Hepatocyte (in vitro differentiated cells): Measurements from ENCODE around the gene ELAVL2. TPM values are rescaled to one million over a fixed set of nuclear protein-coding genes. Genes with fewer than 3 reads are reported as not detected.

Experiments
- DNase-seq: peaks from one replicate; pipeline ENCODE4 v3.0.0-alpha.2; 2016; ENCODE audit warnings: low spot score
- H2AFZ ChIP-seq: fragments of 200-600 bp; sonication (generic); 2 replicates; pipeline ENCODE4 v1.6.0; 2016; ENCODE audit warnings: antibody characterized with exemption, mild to moderate bottlenecking
- H3K27ac ChIP-seq: fragments of 200-600 bp; sonication (generic); 2 replicates; pipeline ENCODE4 v1.5.1; 2016; ENCODE audit warnings: mild to moderate bottlenecking
- H3K27me3 ChIP-seq: fragments of 200-600 bp; sonication (generic); 2 replicates; pipeline ENCODE4 v1.6.1; 2016
- H3K36me3 ChIP-seq: fragments of 200-600 bp; sonication (generic); replicated peaks from 2 replicates; pipeline ENCODE4 v1.5.1; 2016; ENCODE audit warnings: low read depth; ENCODE audit not compliant: insufficient read depth
- H3K4me1 ChIP-seq: fragments of 200-600 bp; sonication (generic); 2 replicates; pipeline ENCODE4 v1.5.1; 2016; ENCODE audit warnings: mild to moderate bottlenecking, moderate library complexity; ENCODE audit not compliant: insufficient read depth
- H3K4me2 ChIP-seq: fragments of 200-600 bp; sonication (generic); 2 replicates; pipeline ENCODE4 v1.6.0; 2016
- H3K4me3 ChIP-seq: fragments of 200-600 bp; sonication (generic); 2 replicates; pipeline ENCODE4 v1.5.1; 2016; ENCODE audit warnings: mild to moderate bottlenecking
- H3K79me2 ChIP-seq: fragments of 200-600 bp; sonication (generic); 2 replicates; pipeline ENCODE4 v1.6.0; 2017; ENCODE audit warnings: mild to moderate bottlenecking
- H3K9me2 ChIP-seq: fragments of 200-600 bp; sonication (generic); replicated peaks from 2 replicates; pipeline ENCODE4 v1.6.0; 2017; ENCODE audit warnings: mild to moderate bottlenecking; ENCODE audit not compliant: insufficient read depth
- H3K9me3 ChIP-seq: fragments of 200-600 bp; sonication (generic); 2 replicates; pipeline ENCODE4 v1.5.1; 2016; ENCODE audit warnings: low read depth, mild to moderate bottlenecking
- H4K20me1 ChIP-seq: fragments of 200-600 bp; sonication (generic); 2 replicates; pipeline ENCODE4 v1.6.0; 2016; ENCODE audit warnings: mild to moderate bottlenecking; ENCODE audit not compliant: insufficient read depth, poor library complexity, severe bottlenecking
- EZH2 ChIP-seq: fragments of 200-600 bp; sonication (generic); IDR thresholded peaks from 2 replicates; pipeline ENCODE4 v1.6.1; 2016; ENCODE audit warnings: antibody characterized with exemption, mild to moderate bottlenecking, borderline replicate concordance
- EZH2phosphoT487 ChIP-seq: fragments of 200-600 bp; sonication (generic); IDR thresholded peaks from one replicate; pipeline ENCODE4 v1.6.1; 2018; ENCODE audit warnings: antibody characterized with exemption, mild to moderate bottlenecking, low read depth, moderate library complexity; ENCODE audit not compliant: unreplicated experiment, severe bottlenecking
- WGBS: methylation state at CpG from one replicate; pipeline ENCODE4 v1.1.6; 2016; ENCODE audit warnings: low lambda C conversion rate; ENCODE audit errors: missing lambda C conversion rate; 5-methylcytosine and 5-hydroxymethylcytosine counted together
- polyA plus RNA-seq: library from polyadenylated mRNA; unstranded; fragments of >200 nt; fragmentation: Nextera tagmentation; extraction: Ambion mirVana; gene quantifications from 2 replicates; pipeline ENCODE4 v1.2.1, GENCODE V29; 2016
- total RNA-seq: library from RNA; depleted of rRNA; stranded (reverse); fragments of >200 nt; gene quantifications from 2 replicates; pipeline ENCODE4 v1.2.3, GENCODE V29; 2014
- TF ChIP-seq, protein P1 (sequence below): fragments of 200-600 bp; sonication (generic); IDR thresholded peaks from 2 replicates; pipeline ENCODE4 v1.5.1; 2016; ENCODE audit warnings: antibody characterized with exemption, mild to moderate bottlenecking; ENCODE audit not compliant: poor library complexity

The ELAVL2 gene
- total and polyA plus RNA-seq, 2 experiments from 2014 or later = 0.93 TPM; not detected in 1

DNA sequence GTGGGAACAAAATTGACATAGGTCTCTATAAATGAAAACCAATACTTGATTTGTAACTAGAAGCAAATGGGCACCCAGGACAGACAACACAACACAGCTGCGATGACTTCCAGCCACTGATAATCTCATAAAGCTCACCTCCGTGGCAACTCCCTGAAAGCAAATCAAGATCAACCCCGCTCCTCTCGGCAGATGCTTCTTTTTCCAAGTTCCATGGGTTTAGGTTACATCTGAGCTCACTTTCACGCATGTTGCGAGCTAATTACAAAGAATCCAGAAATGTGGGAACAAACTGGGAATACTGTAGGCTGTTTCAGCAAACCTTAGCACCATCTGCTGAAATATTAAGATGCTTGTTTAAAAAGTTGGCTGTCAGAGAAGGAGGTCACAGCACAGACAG lies 153.9 kb downstream of the ELAVL2 start:
- Histone ChIP-seq H2AFZ (no peak overlapping the region), H3K27me3 (no peaks in the 10 kb centered on the region), H3K4me2 (no peak overlapping the region), H3K36me3 (no peaks in the 10 kb centered on the region), H3K4me3 (no peak overlapping the region), H3K4me1 (no peaks in the 10 kb centered on the region), H3K9me2 (no peaks in the 10 kb centered on the region), H3K27ac (no peak overlapping the region), H3K79me2 (no peaks in the 10 kb centered on the region), H4K20me1 (no peaks in the 10 kb centered on the region), H3K9me3 (no peaks in the 10 kb centered on the region)
- no peak for DNase-seq
- WGBS = 83% methylated on average over 6 of the region's 6 CpGs
- TF ChIP-seq, protein P1, sequence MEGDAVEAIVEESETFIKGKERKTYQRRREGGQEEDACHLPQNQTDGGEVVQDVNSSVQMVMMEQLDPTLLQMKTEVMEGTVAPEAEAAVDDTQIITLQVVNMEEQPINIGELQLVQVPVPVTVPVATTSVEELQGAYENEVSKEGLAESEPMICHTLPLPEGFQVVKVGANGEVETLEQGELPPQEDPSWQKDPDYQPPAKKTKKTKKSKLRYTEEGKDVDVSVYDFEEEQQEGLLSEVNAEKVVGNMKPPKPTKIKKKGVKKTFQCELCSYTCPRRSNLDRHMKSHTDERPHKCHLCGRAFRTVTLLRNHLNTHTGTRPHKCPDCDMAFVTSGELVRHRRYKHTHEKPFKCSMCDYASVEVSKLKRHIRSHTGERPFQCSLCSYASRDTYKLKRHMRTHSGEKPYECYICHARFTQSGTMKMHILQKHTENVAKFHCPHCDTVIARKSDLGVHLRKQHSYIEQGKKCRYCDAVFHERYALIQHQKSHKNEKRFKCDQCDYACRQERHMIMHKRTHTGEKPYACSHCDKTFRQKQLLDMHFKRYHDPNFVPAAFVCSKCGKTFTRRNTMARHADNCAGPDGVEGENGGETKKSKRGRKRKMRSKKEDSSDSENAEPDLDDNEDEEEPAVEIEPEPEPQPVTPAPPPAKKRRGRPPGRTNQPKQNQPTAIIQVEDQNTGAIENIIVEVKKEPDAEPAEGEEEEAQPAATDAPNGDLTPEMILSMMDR = no peak
- no peak for TF ChIP-seq EZH2phosphoT487
- no peak for TF ChIP-seq EZH2

DNA sequence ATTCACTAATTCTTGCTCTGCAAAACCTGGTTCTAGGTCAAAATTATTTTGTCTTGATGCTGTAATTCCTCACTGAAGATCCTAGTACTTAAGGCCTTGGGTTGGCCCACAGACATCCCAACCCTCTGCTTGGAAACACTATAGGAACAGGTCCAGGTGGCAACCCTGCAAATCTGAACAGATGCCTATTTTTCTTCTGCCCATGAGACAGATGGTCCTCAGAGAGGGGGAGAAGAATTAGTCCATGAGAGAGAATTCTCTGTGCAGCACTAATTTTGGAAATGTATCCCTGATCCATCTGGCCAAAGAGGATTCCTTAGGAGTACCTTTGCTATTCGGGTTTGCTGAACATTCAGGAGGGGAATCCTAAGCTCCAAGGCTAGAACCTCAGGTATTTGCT lies 156.3 kb downstream of the ELAVL2 start:
- TF ChIP-seq EZH2 = no peak
- no peak for TF ChIP-seq EZH2phosphoT487
- TF ChIP-seq, protein P1 = no peak
- Histone ChIP-seq H3K36me3 (no peaks in the 10 kb centered on the region), H2AFZ (no peak overlapping the region), H3K79me2 (no peaks in the 10 kb centered on the region), H3K27ac (no peak overlapping the region), H4K20me1 (no peaks in the 10 kb centered on the region), H3K4me2 (no peak overlapping the region), H3K4me3 (no peak overlapping the region), H3K4me1 (no peaks in the 10 kb centered on the region), H3K27me3 (no peaks in the 10 kb centered on the region), H3K9me2 (no peaks in the 10 kb centered on the region), H3K9me3 (no peaks in the 10 kb centered on the region)
- 100% methylated on average over 1 of the region's 1 CpG for WGBS
- DNase-seq = no peak

GRCh38 chr9:23665635-23666034 lies 160.4 kb downstream of the ELAVL2 start:
- no peak overlapping the region for H3K4me2 ChIP-seq
- H3K9me3 ChIP-seq = no peaks in the 10 kb centered on the region
- no peak overlapping the region for H3K27ac ChIP-seq
- no peaks in the 10 kb centered on the region for H3K4me1 ChIP-seq
- H4K20me1 ChIP-seq = no peaks in the 10 kb centered on the region
- no peak for DNase-seq
- H3K36me3 ChIP-seq = no peaks in the 10 kb centered on the region
- H3K79me2 ChIP-seq = no peaks in the 10 kb centered on the region
- no peak overlapping the region for H2AFZ ChIP-seq
- H3K4me3 ChIP-seq = no peak overlapping the region
- no peaks in the 10 kb centered on the region for H3K27me3 ChIP-seq
- TF ChIP-seq, protein P1 = no peak
- no peak for TF ChIP-seq EZH2
- TF ChIP-seq EZH2phosphoT487 = no peak
- WGBS = 79% methylated on average over 2 of the region's 2 CpGs
- H3K9me2 ChIP-seq = no peaks in the 10 kb centered on the region

DNA sequence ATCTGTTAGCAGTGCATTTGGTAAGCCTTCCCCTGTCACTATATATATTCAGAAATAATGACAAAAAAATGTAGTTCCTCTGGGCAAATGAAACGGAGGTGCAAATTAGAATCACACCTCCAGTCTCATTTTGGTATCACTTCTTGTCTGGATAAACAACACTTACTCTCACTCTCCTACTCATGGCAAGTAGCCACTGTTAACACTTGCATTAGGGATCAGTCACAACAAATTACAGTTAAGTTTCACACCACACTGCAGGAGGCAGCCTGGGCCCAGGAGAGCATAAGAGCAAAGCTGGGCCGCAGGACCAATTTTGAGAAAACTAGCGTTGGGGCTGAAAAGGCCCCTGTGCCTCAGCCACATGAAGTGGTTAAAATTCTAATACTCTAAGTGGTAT lies 161.0 kb downstream of the ELAVL2 start:
- Histone ChIP-seq H3K9me3 (no peaks in the 10 kb centered on the region), H3K79me2 (no peaks in the 10 kb centered on the region), H3K4me1 (no peaks in the 10 kb centered on the region), H3K27ac (no peak overlapping the region), H3K4me2 (no peak overlapping the region), H3K27me3 (no peaks in the 10 kb centered on the region), H3K4me3 (no peak overlapping the region), H4K20me1 (no peaks in the 10 kb centered on the region), H3K36me3 (no peaks in the 10 kb centered on the region), H2AFZ (no peak overlapping the region), H3K9me2 (no peaks in the 10 kb centered on the region)
- WGBS = 67% methylated on average over 3 of the region's 3 CpGs
- TF ChIP-seq EZH2 = no peak
- TF ChIP-seq, protein P1 = no peak
- no peak for TF ChIP-seq EZH2phosphoT487
- no peak for DNase-seq
